Measurements from ENCODE around the gene C19orf33.

C19orf33 gene

GRCh38 chr19:38315657-38316476 lies 11.8 kb downstream of the C19orf33 start, which contains the start of gene YIF1B:
Gene YIF1B (minus strand): TSS chr19:38315947. CDS start chr19:38315917, 30 bp downstream.
- ATAC-seq (peak; percentile 93), DNase-seq (ENCODE audit: low spot score in 2 of 2) (peak; percentile 94 to 96)
- peak within 1 kb of the TSS; percentile 81 for H3K27ac Mint-ChIP-seq
- H3K4me1 Mint-ChIP-seq: peaks cover 41% of the 10 kb centered on the region
- peak within 1 kb of the TSS; percentile 83 for H3K4me3 Mint-ChIP-seq
- no peaks in the 10 kb centered on the region for H3K9me3 Mint-ChIP-seq
- peaks cover 6% of the 10 kb centered on the region for H3K36me3 Mint-ChIP-seq

DNA sequence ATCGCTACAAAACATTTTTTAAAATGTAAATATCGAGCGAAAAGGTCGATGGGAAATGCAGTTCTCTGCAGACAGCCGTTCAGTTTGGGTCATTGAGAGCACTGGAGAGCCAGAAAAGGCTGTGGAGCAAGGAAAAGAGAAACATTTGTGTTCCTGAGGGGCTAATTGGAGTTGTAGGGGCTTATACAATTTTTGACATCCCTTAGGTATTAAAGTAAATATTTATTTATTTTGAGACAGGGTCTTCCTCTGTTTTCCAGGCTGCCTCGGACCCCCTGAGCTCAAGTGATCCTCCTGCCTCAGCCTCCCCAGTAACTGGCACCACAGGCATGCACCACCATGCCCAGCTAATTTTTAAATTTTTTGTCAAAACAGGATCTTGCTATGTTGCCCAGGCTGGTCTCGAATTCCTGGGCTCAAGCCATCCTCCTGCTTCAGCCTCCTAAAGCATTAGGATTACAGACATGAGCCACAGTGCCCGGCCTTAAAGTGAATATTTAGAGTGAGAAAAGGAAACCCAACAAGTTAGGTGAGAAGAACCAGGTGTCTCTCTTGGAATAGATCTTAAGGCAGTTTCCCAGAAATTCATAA lies 12.5 kb downstream of the C19orf33 start:
- Mint-ChIP-seq H3K36me3 (peaks cover 6% of the 10 kb centered on the region), H3K9me3 (no peaks in the 10 kb centered on the region), H3K4me1 (peaks cover 47% of the 10 kb centered on the region), H3K27ac (peak overlapping the region; percentile 81), H3K4me3 (peak overlapping the region; percentile 83)
- DNase-seq (ENCODE audit: low spot score in 2 of 2) (no peak), ATAC-seq (no peak)

- Mint-ChIP-seq H3K27ac (peak overlapping the region; percentile 81), H3K4me3 (peak overlapping the region; percentile 83), H3K4me1 (peaks cover 53% of the 10 kb centered on the region), H3K9me3 (no peaks in the 10 kb centered on the region), H3K36me3 (peaks cover 6% of the 10 kb centered on the region)
- peak in 1 of 2 donors; percentile 61 for DNase-seq (ENCODE audit: low spot score in 2 of 2)
- ATAC-seq: no peak
Measured at GRCh38 chr19:38317104-38317612, 13.1 kb downstream of the C19orf33 start.

DNA sequence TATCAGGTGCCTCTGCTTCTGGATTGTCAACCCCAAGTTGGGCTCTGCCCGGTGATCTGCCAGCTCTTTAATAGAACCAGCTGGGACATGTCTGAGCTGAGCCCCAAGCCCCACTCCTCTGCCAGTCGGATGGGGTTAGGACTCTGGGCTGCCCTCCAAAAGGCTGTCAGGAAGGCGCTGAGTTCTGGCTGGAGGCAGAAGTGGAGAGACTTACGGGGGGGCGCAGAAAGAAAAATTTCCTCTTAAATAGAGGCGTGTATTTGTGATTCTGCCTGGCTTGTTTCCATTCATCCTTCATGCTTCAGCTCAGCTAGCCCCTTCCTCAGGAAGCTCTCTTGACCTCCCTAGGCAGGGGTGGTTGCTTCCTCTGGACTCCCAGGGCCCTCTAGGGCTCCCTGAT lies 14.6 kb downstream of the C19orf33 start:
- Mint-ChIP-seq H3K4me1 (peaks cover 53% of the 10 kb centered on the region), H3K27ac (no peak overlapping the region), H3K36me3 (peaks cover 6% of the 10 kb centered on the region), H3K9me3 (no peaks in the 10 kb centered on the region), H3K4me3 (peak overlapping the region; percentile 89)
- DNase-seq (ENCODE audit: low spot score in 2 of 2): no peak
- ATAC-seq: no peak

DNA sequence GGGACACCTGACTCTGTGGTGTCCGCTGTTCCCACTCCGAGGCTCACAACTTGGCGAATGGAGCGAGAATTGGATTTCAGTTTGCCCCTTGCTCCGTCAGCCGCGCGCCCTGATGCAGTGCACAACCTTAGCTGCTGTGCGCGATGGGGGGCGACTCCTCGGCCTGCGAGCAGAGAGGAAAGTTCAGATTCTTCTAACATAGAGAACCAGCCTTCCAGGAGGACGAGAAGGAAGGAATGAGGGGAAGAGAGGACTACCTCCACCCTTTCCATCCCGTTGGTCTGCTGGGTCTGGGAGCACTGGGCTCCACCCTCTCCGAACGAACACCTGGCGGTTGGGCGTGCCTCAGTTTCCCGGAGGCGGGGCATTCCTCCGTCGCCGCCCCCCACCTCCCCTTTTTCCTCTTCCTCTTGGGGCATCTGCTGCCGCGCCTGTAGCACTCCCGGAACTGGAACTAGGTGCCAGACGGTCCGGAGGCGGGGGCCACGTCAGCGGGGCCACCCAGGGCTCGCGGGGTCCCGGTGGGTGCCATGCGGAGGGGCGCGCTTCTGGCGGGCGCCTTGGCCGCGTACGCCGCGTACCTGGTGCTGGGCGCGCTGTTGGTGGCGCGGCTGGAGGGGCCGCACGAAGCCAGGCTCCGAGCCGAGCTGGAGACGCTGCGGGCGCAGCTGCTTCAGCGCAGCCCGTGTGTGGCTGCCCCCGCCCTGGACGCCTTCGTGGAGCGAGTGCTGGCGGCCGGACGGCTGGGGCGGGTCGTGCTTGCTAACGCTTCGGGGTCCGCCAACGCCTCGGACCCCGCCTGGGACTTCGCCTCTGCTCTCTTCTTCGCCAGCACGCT lies 15.6 kb downstream of the C19orf33 start, which contains the start of gene KCNK6:
Gene KCNK6 (plus strand): TSS at position 425 of the 838 bp plus-strand sequence. CDS start 106 bp downstream, at position 531.
- Mint-ChIP-seq H3K27ac (peak within 1 kb of the TSS; percentile 87), H3K9me3 (no peaks in the 10 kb centered on the region), H3K4me1 (peaks cover 50% of the 10 kb centered on the region), H3K4me3 (peak within 1 kb of the TSS; percentile 89), H3K36me3 (peaks cover 13% of the 10 kb centered on the region)
- peak; percentile 22 for ATAC-seq
- peak; percentile 36 to 73 for DNase-seq (ENCODE audit: low spot score in 2 of 2)

GRCh38 chr19:38320969-38321339 lies 16.9 kb downstream of the C19orf33 start:
- Mint-ChIP-seq H3K27ac (peak overlapping the region; percentile 87), H3K4me1 (peaks cover 50% of the 10 kb centered on the region), H3K36me3 (peaks cover 19% of the 10 kb centered on the region), H3K4me3 (peak overlapping the region; percentile 89), H3K9me3 (no peaks in the 10 kb centered on the region)
- ATAC-seq (no peak), DNase-seq (ENCODE audit: low spot score in 2 of 2) (no peak)

DNA sequence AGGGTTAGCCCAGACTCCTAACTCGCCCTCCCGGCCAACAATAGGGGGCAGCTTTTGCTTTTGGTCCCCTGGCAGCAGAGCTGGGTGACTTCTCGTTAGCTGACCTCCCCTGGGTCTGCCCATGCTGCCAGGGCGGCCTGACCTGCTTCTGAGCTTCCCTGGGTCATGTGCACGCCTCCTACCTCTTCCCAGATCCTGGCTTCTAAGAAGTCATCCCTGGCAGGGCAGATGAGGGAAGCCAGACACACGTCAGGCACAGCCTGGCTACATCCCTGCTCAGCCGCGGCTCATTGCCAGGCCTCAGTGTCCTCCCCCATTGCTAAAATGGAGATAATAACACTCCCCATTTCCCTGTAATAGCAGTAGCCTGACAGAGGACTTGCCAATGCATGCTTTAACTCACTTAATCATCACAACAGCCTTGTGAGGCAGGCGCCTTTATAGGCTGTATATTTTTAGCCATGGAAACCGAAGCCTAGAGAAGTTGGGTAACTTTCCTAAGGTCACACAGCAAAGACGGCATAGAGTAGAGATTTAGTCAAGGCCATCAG lies 17.7 kb downstream of the C19orf33 start:
- ATAC-seq (no peak), DNase-seq (ENCODE audit: low spot score in 2 of 2) (no peak)
- Mint-ChIP-seq H3K4me3 (peak overlapping the region; percentile 89), H3K27ac (peak overlapping the region; percentile 87), H3K4me1 (peaks cover 43% of the 10 kb centered on the region), H3K36me3 (peaks cover 27% of the 10 kb centered on the region), H3K9me3 (no peaks in the 10 kb centered on the region)

DNA sequence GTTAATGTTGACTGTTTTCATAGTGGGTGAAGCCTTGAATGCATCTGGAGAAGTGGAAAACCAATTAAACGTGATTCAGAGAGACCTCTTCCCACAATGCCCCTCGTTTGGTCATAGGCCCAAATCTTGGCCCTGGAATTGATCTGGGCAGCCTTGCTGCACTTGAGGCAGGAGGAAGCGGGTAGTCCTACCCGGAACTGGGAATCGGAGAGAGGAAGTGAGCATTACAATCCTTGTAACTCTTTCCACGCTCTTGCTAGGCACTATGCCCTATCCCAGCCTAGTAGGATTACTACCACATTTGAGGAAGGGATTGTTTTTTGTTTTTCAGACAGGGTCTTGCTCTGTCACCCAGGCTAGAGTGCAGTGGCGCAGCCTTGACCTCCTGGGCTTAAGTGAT lies 19.2 kb downstream of the C19orf33 start:
- Mint-ChIP-seq H3K4me1 (peaks cover 39% of the 10 kb centered on the region), H3K36me3 (peaks cover 39% of the 10 kb centered on the region), H3K27ac (no peak overlapping the region), H3K9me3 (no peaks in the 10 kb centered on the region), H3K4me3 (no peak overlapping the region)
- DNase-seq (ENCODE audit: low spot score in 2 of 2) (no peak), ATAC-seq (no peak)

DNA sequence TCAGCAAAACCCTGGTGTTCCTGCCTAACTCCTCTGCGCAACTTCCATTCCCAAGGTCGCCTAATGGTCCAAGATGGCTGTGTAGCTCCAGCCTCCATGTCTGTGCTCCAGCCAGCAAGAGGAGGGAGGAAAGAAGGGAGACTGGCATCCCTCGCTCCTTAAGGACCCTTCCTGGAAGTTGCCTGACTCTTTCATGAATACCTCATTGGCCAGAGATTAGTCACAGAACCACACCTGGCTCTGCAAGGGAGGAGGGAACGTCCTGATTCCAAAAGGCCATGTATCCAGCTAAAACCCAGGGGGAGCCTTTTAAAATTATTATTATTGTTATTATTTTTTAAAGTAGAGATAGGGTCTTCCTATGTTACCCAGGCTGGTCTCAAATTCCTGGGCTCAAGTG lies 20.4 kb downstream of the C19orf33 start:
- no peak for DNase-seq (ENCODE audit: low spot score in 2 of 2)
- peaks cover 30% of the 10 kb centered on the region for H3K4me1 Mint-ChIP-seq
- no peak for ATAC-seq
- no peak overlapping the region for H3K27ac Mint-ChIP-seq
- H3K36me3 Mint-ChIP-seq: peaks cover 50% of the 10 kb centered on the region
- H3K9me3 Mint-ChIP-seq: no peaks in the 10 kb centered on the region
- H3K4me3 Mint-ChIP-seq: no peak overlapping the region

- Mint-ChIP-seq H3K4me1 (peaks cover 14% of the 10 kb centered on the region), H3K36me3 (peaks cover 52% of the 10 kb centered on the region), H3K4me3 (no peak overlapping the region), H3K9me3 (no peaks in the 10 kb centered on the region), H3K27ac (no peak overlapping the region)
- no peak for DNase-seq (ENCODE audit: low spot score in 2 of 2)
- ATAC-seq: no peak
Measured at GRCh38 chr19:38326591-38326990, 22.5 kb downstream of the C19orf33 start.

DNA sequence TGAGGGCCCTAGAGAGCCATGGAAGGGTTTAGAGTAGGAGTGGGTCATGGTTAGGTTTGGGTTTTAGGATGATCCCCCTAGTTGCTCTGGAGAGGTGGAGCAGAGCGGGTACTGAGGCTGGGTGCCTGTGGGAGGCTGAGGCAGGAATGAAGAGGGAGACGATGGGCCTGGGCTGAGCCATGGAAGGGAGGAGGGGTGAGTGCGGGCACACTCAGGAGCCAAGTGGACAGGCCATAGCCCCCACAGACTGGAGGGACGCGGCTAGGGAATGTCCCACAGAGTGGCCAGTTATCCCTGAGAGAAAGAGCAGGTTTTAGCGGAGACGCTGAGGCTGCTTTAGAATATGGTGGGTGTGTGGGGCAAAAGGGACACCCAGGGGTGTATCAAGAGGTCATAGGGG lies 25.6 kb downstream of the C19orf33 start:
- DNase-seq (ENCODE audit: low spot score in 2 of 2) (no peak), ATAC-seq (no peak)
- Mint-ChIP-seq H3K36me3 (peaks cover 46% of the 10 kb centered on the region), H3K4me1 (peaks cover 6% of the 10 kb centered on the region), H3K9me3 (no peaks in the 10 kb centered on the region), H3K4me3 (no peak overlapping the region), H3K27ac (peak overlapping the region; percentile 73)

- peaks cover 14% of the 10 kb centered on the region for H3K4me1 Mint-ChIP-seq
- H3K9me3 Mint-ChIP-seq: no peaks in the 10 kb centered on the region
- no peak overlapping the region for H3K4me3 Mint-ChIP-seq
- DNase-seq (ENCODE audit: low spot score in 2 of 2) (no peak), ATAC-seq (no peak)
- H3K27ac Mint-ChIP-seq: no peak overlapping the region
- H3K36me3 Mint-ChIP-seq: peaks cover 36% of the 10 kb centered on the region
Measured at GRCh38 chr19:38331728-38332127, 27.7 kb downstream of the C19orf33 start.

DNA sequence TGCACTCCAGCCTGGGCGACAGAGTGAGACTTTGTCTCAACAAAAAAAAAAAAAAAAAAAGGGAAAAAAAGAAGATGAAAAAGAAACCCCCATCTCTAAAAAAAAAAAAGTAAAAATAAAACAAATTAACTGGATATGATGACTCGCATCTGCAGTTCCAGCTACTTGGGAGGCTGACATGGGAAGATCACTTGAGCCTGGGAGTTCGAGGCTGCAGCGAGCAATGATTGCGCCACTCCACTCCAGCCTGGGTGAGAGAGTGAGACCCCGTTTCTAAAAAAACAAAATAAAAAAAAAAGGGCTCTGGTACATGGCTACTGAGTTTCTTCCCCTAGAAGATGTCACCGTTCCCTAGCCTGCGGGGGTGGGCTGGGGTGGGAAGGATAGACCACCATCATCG lies 29.2 kb downstream of the C19orf33 start:
- H3K36me3 Mint-ChIP-seq: peaks cover 30% of the 10 kb centered on the region
- DNase-seq (ENCODE audit: low spot score in 2 of 2): no peak
- no peak for ATAC-seq
- peak overlapping the region; percentile 18 for H3K27ac Mint-ChIP-seq
- no peak overlapping the region for H3K4me3 Mint-ChIP-seq
- peaks cover 15% of the 10 kb centered on the region for H3K4me1 Mint-ChIP-seq
- H3K9me3 Mint-ChIP-seq: no peaks in the 10 kb centered on the region

GRCh38 chr19:38335949-38336637 lies 32.0 kb downstream of the C19orf33 start:
- DNase-seq (ENCODE audit: low spot score in 2 of 2): peak; percentile 80 to 97

More at GRCh38 chr19:38335949-38336637, 32.0 kb downstream of the C19orf33 start:
- peak overlapping the region; percentile 90 for H3K27ac Mint-ChIP-seq
- ATAC-seq: peak; percentile 86
- no peaks in the 10 kb centered on the region for H3K9me3 Mint-ChIP-seq
- H3K36me3 Mint-ChIP-seq: peaks cover 23% of the 10 kb centered on the region
- H3K4me1 Mint-ChIP-seq: peaks cover 23% of the 10 kb centered on the region
- peak overlapping the region; percentile 84 for H3K4me3 Mint-ChIP-seq
